Transverse colon (tissue), 4 donors: ENCODE measurements around the gene ITGB3BP. TPM values are rescaled to one million over a fixed set of nuclear protein-coding genes. Genes with fewer than 3 reads are reported as not detected.
"Not testable (repeated sequence)": the region's sequence is repeated elsewhere in the genome, so short reads cannot be mapped to it uniquely, and the experiment has no call there.

ENCODE experiments used
- DNase-seq: peaks from one replicate; pipeline ENCODE4 v3.0.0-alpha.2; 2019
- H3K27ac ChIP-seq, 4 donors: fragments of 200-600 bp; sonication (generic); 2 replicates each; pipeline ENCODE4 v1.5.1; 2016 to 2018; ENCODE audit warnings: inconsistent platforms in 4 of 4
- H3K27me3 ChIP-seq: fragments of 200-600 bp; sonication (generic); 2 replicates; pipeline ENCODE4 v1.5.1; 2017; ENCODE audit warnings: inconsistent platforms
- H3K36me3 ChIP-seq, 4 donors: fragments of 200-600 bp; sonication (generic); 2 replicates each; pipeline ENCODE4 v1.5.1; 2017 to 2019; ENCODE audit warnings: inconsistent platforms in 4 of 4
- H3K4me1 ChIP-seq, 4 donors: fragments of 200-600 bp; sonication (generic); 2 replicates each; pipeline ENCODE4 v1.5.1; 2017 to 2020; ENCODE audit warnings: inconsistent platforms in 4 of 4
- H3K4me3 ChIP-seq, 4 donors: fragments of 200-600 bp; sonication (generic); 1 replicate in 1 of 4; 2 replicates in 3 of 4; pipeline versions ENCODE4 v1.5.1 to v1.6.1; 2017 to 2019; ENCODE audit warnings: inconsistent platforms in 4 of 4
- H3K9me3 ChIP-seq, 2 donors: fragments of 200-600 bp; sonication (generic); 2 replicates each; pipeline ENCODE4 v1.5.1; 2017 to 2019; ENCODE audit warnings: inconsistent platforms in 2 of 2
- EP300 ChIP-seq: sonication (generic); formaldehyde crosslinking; IDR thresholded peaks from one replicate; pipeline ENCODE4 v1.6.1; 2017; ENCODE audit warnings: antibody characterized with exemption, low read depth
- POLR2A ChIP-seq: fragments of 450-650 bp; IDR thresholded peaks from one replicate; pipeline ENCODE4 v1.6.1; 2016; ENCODE audit warnings: antibody characterized with exemption, mild to moderate bottlenecking, moderate library complexity
- POLR2AphosphoS5 ChIP-seq, 3 donors: sonication (generic); formaldehyde crosslinking; IDR thresholded peaks; one replicate each; pipeline ENCODE4 v1.6.1; 2016; ENCODE audit warnings: antibody characterized with exemption in 3 of 3
- WGBS, 2 donors: methylation state at CpG; one replicate each; pipeline ENCODE4 v1.1.5; 2018; ENCODE audit warnings: low coverage in 1 of 2; 5-methylcytosine and 5-hydroxymethylcytosine counted together
- in situ Hi-C, 4 donors: fragments of 200-750 bp; cut with MboI; loops; one replicate each; pipeline versions ENCODE4 v1.15.0 to v1.15.1; 2017; ENCODE audit warnings: low sequenced_read_pairs in 3 of 4, low pct_ligation_motif_present in 1 of 4, low pct_unique_long_range_greater_than_20kb in 1 of 4
- intact Hi-C: fragments of 100-400 bp; cut with DNase I; formaldehyde crosslinking; loops from one replicate; pipeline ENCODE4 v1.15.1; 2023; ENCODE audit warnings: low total_unique reads
- total RNA-seq, 4 donors: library from RNA; depleted of rRNA; stranded (reverse); fragments of >200 nt; gene quantifications; one replicate each; pipeline ENCODE4 v1.1.0, GENCODE V29; 2016
- TF ChIP-seq, protein P1 (sequence below), 5 experiments: fragments of 200-600 bp in 3 of 5; fragments of 450-650 bp in 2 of 5; sonication (generic) in 3 of 5; IDR thresholded peaks; 1 replicate in 2 of 5; 2 replicates in 3 of 5; pipeline ENCODE4 v1.5.1; 2016 to 2017; ENCODE audit warnings: antibody characterized with exemption in 5 of 5, inconsistent platforms in 3 of 5, mild to moderate bottlenecking in 2 of 5, moderate library complexity in 1 of 5

The ITGB3BP gene
- total RNA-seq, 4 donors from 2014 or later, result 0.80 to 12.2 (median 7.1) TPM

DNA sequence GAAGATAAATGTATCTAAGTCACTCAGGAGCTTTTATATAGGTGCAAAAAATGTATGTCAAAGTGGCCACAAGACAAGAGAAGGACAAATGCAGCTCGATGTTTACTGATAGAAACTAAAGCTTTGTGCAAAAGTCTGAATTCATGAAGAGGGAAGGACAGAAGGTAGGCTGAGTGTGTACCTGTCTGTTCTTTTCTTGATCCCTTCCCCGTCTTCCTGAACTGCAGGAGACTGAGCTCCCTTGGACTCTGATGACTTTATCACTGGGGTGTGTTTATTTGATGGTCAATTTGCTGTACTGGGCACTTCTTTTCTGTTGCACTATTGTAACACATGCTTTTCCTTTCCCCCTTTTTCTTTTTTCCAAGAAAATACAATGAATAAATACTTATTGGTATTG, 25.4 kb downstream of the ITGB3BP start:
- in situ Hi-C loops, result no loop called here
- intact Hi-C loops, result no loop called here
- DNase-seq, result no peak
- H3K27ac ChIP-seq, result no peak overlapping the region
- TF ChIP-seq POLR2AphosphoS5 (IDR thresholded peaks at IDR 0.05), result no peak
- no peaks in the 10 kb centered on the region for H3K9me3 ChIP-seq
- WGBS, 2 donors, result 65 to 79% methylated on average over 2 of the region's 2 CpGs
- H3K4me3 ChIP-seq, result no peak overlapping the region
- no peaks in the 10 kb centered on the region for H3K27me3 ChIP-seq
- no peaks in the 10 kb centered on the region for H3K36me3 ChIP-seq
- peaks cover 0 to 6% (median 0%) of the 10 kb centered on the region in 4 donors for H3K4me1 ChIP-seq

DNA sequence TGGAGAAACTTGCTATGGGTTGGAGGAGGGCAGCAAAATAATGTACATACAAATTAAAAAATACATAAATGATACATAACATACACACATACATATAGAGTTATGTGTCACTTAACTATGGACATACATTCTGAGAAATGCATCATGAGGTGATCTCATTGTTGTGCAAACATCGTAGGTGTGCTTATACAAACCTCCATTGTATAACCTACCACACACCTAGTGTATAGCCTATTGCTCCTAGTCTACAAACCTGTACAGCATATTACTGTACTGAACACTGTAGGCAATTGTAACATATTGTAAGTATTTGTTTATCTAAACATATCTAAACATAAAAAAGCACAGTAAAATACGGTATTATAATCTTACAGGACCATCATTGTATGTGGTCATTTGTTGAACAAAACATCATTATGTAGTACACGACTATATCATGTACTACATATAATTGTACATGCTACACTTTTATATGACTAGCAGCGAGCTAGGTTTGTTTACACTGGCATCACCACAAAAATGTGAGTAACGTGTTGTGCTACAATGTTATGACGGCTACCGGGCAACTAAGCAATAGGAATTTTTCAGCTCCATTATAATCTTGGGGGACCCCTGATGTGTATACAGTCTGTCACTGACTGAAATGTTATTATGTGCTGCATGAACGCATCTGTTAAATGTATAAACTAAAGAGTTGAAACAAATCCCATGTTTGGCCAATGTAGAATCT, 35.5 kb downstream of the ITGB3BP start:
- intact Hi-C loops, result no loop called here
- in situ Hi-C loops, result no loop called here
- TF ChIP-seq POLR2AphosphoS5 (IDR thresholded peaks at IDR 0.05), result peak in 1 of 3 donors; percentile 25
- TF ChIP-seq EP300, result no peak
- TF ChIP-seq POLR2A, result no peak
- H3K27ac ChIP-seq, result no peak overlapping the region
- H3K36me3 ChIP-seq, result no peaks in the 10 kb centered on the region
- no peak for DNase-seq
- H3K9me3 ChIP-seq, result no peaks in the 10 kb centered on the region
- H3K4me3 ChIP-seq, result no peak overlapping the region
- WGBS, 2 donors, result 40 to 42% methylated on average over 8 of the region's 8 CpGs
- H3K4me1 ChIP-seq, result peaks cover 0 to 5% (median 0%) of the 10 kb centered on the region in 4 donors
- H3K27me3 ChIP-seq, result no peaks in the 10 kb centered on the region

DNA sequence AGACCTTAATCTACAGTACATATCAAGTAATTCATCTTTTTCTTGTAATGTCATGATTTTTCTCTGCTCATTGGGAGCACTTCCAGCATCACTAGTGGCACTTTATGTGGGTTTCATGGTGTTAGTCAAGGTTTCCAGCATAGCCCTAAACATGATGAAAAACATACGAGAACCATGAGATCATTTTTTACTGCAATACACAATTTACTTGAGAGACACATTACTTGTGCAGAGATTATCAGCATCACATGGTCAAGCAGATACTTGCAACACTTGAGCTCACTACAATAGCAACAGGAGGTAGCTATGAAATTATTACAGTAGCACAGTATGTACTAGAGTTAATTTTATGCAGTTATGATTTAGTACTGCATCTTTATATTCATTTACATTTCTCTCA, 36.4 kb downstream of the ITGB3BP start:
- H3K9me3 ChIP-seq, result no peaks in the 10 kb centered on the region
- no peak for DNase-seq
- 78% methylated on average over 1 of the region's 1 CpG for WGBS, 2 donors
- intact Hi-C loops, result no loop called here
- H3K4me3 ChIP-seq, result no peak overlapping the region
- H3K4me1 ChIP-seq, result peaks cover 0 to 5% (median 0%) of the 10 kb centered on the region in 4 donors
- no peak overlapping the region for H3K27ac ChIP-seq
- TF ChIP-seq POLR2A (no peak), EP300 (no peak), POLR2AphosphoS5 (IDR thresholded peaks at IDR 0.05) (no peak)
- TF ChIP-seq, protein P1, sequence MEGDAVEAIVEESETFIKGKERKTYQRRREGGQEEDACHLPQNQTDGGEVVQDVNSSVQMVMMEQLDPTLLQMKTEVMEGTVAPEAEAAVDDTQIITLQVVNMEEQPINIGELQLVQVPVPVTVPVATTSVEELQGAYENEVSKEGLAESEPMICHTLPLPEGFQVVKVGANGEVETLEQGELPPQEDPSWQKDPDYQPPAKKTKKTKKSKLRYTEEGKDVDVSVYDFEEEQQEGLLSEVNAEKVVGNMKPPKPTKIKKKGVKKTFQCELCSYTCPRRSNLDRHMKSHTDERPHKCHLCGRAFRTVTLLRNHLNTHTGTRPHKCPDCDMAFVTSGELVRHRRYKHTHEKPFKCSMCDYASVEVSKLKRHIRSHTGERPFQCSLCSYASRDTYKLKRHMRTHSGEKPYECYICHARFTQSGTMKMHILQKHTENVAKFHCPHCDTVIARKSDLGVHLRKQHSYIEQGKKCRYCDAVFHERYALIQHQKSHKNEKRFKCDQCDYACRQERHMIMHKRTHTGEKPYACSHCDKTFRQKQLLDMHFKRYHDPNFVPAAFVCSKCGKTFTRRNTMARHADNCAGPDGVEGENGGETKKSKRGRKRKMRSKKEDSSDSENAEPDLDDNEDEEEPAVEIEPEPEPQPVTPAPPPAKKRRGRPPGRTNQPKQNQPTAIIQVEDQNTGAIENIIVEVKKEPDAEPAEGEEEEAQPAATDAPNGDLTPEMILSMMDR (IDR thresholded peaks at IDR 0.05), result no peak
- in situ Hi-C loops, result no loop called here
- H3K36me3 ChIP-seq, result no peaks in the 10 kb centered on the region
- no peaks in the 10 kb centered on the region for H3K27me3 ChIP-seq

DNA sequence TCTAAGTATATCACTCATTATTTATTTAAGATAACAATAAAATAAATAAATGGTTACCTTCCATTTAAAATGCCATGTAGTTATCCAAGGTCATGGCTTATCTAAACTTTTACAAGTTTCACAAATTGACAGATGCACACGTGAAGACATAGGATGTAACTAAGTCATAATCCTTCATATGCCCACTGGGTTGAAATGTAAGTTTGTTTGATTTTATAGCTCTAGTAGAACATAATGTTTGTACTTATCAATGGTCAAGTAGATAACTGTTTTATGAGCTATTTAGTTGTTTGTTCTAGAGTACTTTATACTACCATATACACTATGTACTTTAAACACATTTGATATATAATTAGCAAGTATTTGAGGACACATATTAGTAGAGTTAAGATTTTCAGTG, 43.0 kb downstream of the ITGB3BP start:
- Histone ChIP-seq H3K27me3 (no peaks in the 10 kb centered on the region), H3K36me3 (no peaks in the 10 kb centered on the region), H3K4me1 (no peaks in the 10 kb centered on the region), H3K27ac (no peak overlapping the region), H3K9me3 (no peaks in the 10 kb centered on the region), H3K4me3 (no peak overlapping the region)
- no peak for DNase-seq
- WGBS, 2 donors, result 70 to 74% methylated on average over 1 of the region's 1 CpG
- in situ Hi-C loops, result no loop called here
- TF ChIP-seq, protein P1 (IDR thresholded peaks at IDR 0.05), result no peak
- TF ChIP-seq POLR2AphosphoS5 (IDR thresholded peaks at IDR 0.05) (no peak), EP300 (no peak), POLR2A (no peak)
- intact Hi-C loops, result no loop called here

DNA sequence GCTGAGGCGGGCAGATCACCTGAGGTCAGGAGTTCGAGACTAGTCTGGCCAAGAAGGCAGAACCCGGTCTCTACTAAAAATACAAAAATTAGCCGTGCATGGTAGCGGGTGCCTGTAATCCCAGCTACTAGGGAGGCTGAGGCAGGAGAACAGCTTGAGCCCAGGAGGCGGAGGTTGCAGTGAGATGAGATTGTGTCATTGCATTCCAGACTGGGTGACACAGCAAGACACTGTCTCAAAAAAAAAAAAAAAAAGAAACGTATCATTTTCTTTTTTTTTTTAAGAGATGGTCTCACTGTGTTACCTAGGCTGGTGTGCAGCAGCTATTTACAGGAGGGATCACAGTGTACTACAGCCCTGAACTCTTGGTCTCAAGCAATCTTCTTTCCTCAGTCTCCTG, 47.3 kb downstream of the ITGB3BP start:
- in situ Hi-C loops, result no loop called here
- Histone ChIP-seq H3K27me3 (no peaks in the 10 kb centered on the region), H3K4me3 (no peak overlapping the region), H3K36me3 (no peaks in the 10 kb centered on the region), H3K4me1 (no peaks in the 10 kb centered on the region), H3K9me3 (no peaks in the 10 kb centered on the region), H3K27ac (no peak overlapping the region)
- 88 to 92% methylated on average over 5 to 7 of the region's 7 CpGs for WGBS, 2 donors
- DNase-seq, result no peak
- TF ChIP-seq POLR2A (no peak), EP300 (no peak), POLR2AphosphoS5 (IDR thresholded peaks at IDR 0.05) (no peak)
- TF ChIP-seq, protein P1 (IDR thresholded peaks at IDR 0.05), result no peak
- intact Hi-C loops, result no loop called here

DNA sequence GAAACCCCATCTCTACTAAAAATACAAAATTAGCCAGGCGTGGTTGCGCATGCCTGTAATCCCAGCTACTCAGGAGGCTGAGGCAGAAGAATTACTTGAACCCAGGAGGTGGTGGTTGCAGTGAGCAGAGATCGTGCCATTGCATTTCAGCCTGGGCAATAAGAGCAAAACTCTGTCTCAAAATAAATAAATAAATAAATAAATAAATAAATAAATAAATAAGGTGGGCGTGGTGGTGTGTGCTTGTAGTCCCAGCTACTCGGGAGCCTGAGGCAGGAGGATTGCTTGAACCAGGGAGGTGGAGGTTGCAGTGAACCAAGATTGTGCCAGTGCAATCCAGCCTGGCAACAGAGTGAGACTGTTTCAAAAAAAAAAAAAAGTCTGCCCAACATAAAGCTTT, 54.3 kb downstream of the ITGB3BP start:
- H3K27ac ChIP-seq, in situ Hi-C loops, H3K4me3 ChIP-seq, DNase-seq, H3K36me3 ChIP-seq, H3K4me1 ChIP-seq, H3K27me3 ChIP-seq, intact Hi-C loops, H3K9me3 ChIP-seq: not testable (repeated sequence)
- WGBS, 2 donors, result 94 to 97% methylated on average over 4 to 5 of the region's 5 CpGs
